HEK293 (cell line): ENCODE data around the gene DAG1.

Experiments
- CTCF ChIP-seq: fragments of 450-650 bp; formaldehyde crosslinking; IDR thresholded peaks from 2 replicates; pipeline ENCODE4 v1.5.1; 2016; ENCODE audit warnings: missing biosample characterization, missing genetic modification characterization
- GLI4 ChIP-seq: fragments of 450-650 bp; formaldehyde crosslinking; IDR thresholded peaks from 2 replicates; pipeline ENCODE4 v1.5.1; 2016; ENCODE audit warnings: missing biosample characterization, missing genetic modification characterization
- PRDM10 ChIP-seq: fragments of 450-650 bp; formaldehyde crosslinking; IDR thresholded peaks from 2 replicates; pipeline ENCODE4 v1.5.1; 2016; ENCODE audit warnings: missing biosample characterization, missing genetic modification characterization
- PRDM4 ChIP-seq: fragments of 450-650 bp; formaldehyde crosslinking; IDR thresholded peaks from 2 replicates; pipeline ENCODE4 v1.5.1; 2017; ENCODE audit warnings: missing biosample characterization, missing genetic modification characterization
- ZBTB10 ChIP-seq: fragments of 450-650 bp; formaldehyde crosslinking; IDR thresholded peaks from 2 replicates; pipeline ENCODE4 v1.5.1; 2016; ENCODE audit warnings: missing biosample characterization, missing genetic modification characterization
- ZNF121 ChIP-seq: fragments of 450-650 bp; formaldehyde crosslinking; IDR thresholded peaks from 2 replicates; pipeline ENCODE4 v1.5.1; 2016; ENCODE audit warnings: missing biosample characterization, missing genetic modification characterization
- ZNF23 ChIP-seq: fragments of 450-650 bp; formaldehyde crosslinking; IDR thresholded peaks from 2 replicates; pipeline ENCODE4 v1.5.1; 2016; ENCODE audit warnings: missing biosample characterization, missing genetic modification characterization, borderline replicate concordance
- ZNF274 ChIP-seq, 2 experiments: fragments of 200-500 bp in 1 of 2; fragments of 450-650 bp in 1 of 2; sonication (Bioruptor generic) in 1 of 2; formaldehyde crosslinking in 1 of 2; IDR thresholded peaks; 2 replicates each; pipeline versions ENCODE4 v1.5.1 to v1.6.1; 2014 to 2016; ENCODE audit warnings: borderline replicate concordance in 1 of 2, inconsistent platforms in 1 of 2, low read length in 1 of 2, missing biosample characterization in 1 of 2, missing genetic modification characterization in 1 of 2
- ZNF398 ChIP-seq: fragments of 450-650 bp; formaldehyde crosslinking; IDR thresholded peaks from 2 replicates; pipeline ENCODE4 v1.5.1; 2017; ENCODE audit warnings: missing biosample characterization, missing genetic modification characterization
- ZNF530 ChIP-seq: fragments of 450-650 bp; formaldehyde crosslinking; IDR thresholded peaks from 2 replicates; pipeline ENCODE4 v1.5.1; 2016; ENCODE audit warnings: low read depth, missing biosample characterization, missing genetic modification characterization
- ZNF549 ChIP-seq: fragments of 450-650 bp; IDR thresholded peaks from 2 replicates; pipeline ENCODE4 v1.5.1; 2018; ENCODE audit warnings: missing biosample characterization, missing genetic modification characterization, mild to moderate bottlenecking, inconsistent platforms, moderate library complexity
- ZNF768 ChIP-seq: fragments of 450-650 bp; formaldehyde crosslinking; IDR thresholded peaks from 2 replicates; pipeline ENCODE4 v1.5.1; 2018; ENCODE audit warnings: missing biosample characterization, mild to moderate bottlenecking, missing genetic modification characterization

- TF ChIP-seq PRDM4 (tag by site-specific recombination) (no peak), ZNF274 (IDR thresholded peaks at IDR 0.05; ENCODE audit: low read length) (no peak), ZNF274 (tag by site-specific recombination; IDR thresholded peaks at IDR 0.05; ENCODE audit: borderline replicate concordance) (no peak), CTCF (no peak), ZNF549 (tag by site-specific recombination) (no peak), ZNF530 (no peak), ZNF398 (no peak), ZNF121 (tag by site-specific recombination) (no peak), ZNF768 (tag by site-specific recombination) (no peak), GLI4 (tag by site-specific recombination) (no peak), ZBTB10 (tag by site-specific recombination) (no peak), PRDM10 (tag by site-specific recombination) (no peak), ZNF23 (tag by site-specific recombination) (no peak)
Measured at GRCh38 chr3:49489247-49489646, 19.2 kb downstream of the DAG1 start.
